22Rv1 (cell line): Measurements from ENCODE around the gene KAZALD1.

Source experiments
- H3K27ac ChIP-seq: fragments of 450-650 bp; 2 replicates; pipeline ENCODE4 v1.5.1; 2017
- ZFX ChIP-seq: fragments of 450-650 bp; IDR thresholded peaks from 2 replicates; pipeline ENCODE4 v1.6.1; 2017; ENCODE audit warnings: antibody characterized with exemption, borderline replicate concordance
- TF ChIP-seq, protein P1 (sequence below): fragments of 450-650 bp; IDR thresholded peaks from 2 replicates; pipeline ENCODE4 v1.5.1; 2017; ENCODE audit warnings: mild to moderate bottlenecking

Gene KAZALD1, protein sequence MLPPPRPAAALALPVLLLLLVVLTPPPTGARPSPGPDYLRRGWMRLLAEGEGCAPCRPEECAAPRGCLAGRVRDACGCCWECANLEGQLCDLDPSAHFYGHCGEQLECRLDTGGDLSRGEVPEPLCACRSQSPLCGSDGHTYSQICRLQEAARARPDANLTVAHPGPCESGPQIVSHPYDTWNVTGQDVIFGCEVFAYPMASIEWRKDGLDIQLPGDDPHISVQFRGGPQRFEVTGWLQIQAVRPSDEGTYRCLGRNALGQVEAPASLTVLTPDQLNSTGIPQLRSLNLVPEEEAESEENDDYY

DNA sequence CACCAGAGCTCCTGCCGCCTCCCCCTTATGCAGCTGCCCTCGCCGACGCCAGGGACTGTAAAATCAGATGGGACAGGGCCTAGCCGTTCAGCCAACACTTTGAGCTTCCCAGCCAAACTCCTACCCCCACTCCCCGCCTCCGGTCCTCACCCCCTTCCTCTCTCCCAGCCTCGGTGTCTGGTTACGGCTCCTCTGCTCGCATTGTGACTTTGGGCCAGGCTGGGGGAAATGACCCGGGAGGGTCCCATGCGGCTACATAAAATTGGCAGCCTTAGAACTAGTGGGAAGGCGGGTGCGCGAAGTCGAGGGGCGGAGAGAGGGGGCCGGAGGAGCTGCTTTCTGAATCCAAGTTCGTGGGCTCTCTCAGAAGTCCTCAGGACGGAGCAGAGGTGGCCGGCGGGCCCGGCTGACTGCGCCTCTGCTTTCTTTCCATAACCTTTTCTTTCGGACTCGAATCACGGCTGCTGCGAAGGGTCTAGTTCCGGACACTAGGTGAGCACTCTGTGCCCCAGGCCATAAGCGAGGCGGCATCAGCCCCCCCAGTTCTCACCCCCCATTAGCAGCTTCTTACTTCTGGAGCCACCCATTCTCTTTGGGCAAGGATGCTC is at the start of gene KAZALD1:
KAZALD1 (plus strand) TSS at position 366 of the 608 bp plus-strand sequence. CDS start 604 bp downstream, outside the sequence.
- no peak for TF ChIP-seq ZFX
- TF ChIP-seq, protein P1, sequence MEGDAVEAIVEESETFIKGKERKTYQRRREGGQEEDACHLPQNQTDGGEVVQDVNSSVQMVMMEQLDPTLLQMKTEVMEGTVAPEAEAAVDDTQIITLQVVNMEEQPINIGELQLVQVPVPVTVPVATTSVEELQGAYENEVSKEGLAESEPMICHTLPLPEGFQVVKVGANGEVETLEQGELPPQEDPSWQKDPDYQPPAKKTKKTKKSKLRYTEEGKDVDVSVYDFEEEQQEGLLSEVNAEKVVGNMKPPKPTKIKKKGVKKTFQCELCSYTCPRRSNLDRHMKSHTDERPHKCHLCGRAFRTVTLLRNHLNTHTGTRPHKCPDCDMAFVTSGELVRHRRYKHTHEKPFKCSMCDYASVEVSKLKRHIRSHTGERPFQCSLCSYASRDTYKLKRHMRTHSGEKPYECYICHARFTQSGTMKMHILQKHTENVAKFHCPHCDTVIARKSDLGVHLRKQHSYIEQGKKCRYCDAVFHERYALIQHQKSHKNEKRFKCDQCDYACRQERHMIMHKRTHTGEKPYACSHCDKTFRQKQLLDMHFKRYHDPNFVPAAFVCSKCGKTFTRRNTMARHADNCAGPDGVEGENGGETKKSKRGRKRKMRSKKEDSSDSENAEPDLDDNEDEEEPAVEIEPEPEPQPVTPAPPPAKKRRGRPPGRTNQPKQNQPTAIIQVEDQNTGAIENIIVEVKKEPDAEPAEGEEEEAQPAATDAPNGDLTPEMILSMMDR: no peak
- peak within 1 kb of the TSS; percentile 100 for H3K27ac ChIP-seq

DNA sequence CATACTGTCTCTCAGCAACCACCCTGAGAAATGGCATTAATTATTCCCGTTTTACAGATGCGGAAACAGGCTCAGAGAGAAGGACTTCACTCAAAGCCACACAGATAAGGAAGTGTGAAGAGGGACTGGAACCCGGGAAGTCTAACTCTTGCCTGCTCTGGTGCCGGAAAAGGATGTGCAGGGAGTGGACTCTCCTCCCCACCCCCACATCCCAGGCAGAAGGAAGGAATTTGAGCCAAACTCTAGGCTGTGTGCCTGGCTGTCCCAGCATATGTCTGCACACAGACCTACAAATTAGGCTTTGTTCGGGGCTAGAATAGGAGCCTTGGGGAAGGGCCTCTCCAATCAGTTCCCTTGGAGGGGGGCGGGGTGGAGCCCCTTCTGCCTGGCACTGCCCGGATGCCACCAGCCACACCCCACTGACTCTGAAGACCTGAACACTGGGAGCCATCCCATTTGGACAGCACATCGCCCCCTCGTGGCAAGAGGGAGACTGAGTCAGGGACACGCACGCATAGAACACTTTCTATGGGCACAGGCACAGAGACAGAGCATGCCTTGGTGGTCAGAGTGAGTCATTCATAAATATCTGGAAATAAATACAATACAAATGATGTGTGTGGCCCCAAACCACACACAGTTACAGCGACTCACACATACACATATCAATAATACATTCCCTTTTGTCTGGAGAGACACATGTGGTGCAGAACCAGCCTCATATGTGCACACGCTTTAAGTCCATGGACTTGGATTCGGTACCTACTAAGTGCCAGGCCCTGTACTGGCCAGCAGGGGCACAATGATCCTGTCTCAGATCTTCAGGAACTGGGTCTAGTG is 49.0 kb upstream of the KAZALD1 start:
- TF ChIP-seq ZFX: no peak
- TF ChIP-seq, protein P1: peak; percentile 98
- no peak overlapping the region for H3K27ac ChIP-seq

DNA sequence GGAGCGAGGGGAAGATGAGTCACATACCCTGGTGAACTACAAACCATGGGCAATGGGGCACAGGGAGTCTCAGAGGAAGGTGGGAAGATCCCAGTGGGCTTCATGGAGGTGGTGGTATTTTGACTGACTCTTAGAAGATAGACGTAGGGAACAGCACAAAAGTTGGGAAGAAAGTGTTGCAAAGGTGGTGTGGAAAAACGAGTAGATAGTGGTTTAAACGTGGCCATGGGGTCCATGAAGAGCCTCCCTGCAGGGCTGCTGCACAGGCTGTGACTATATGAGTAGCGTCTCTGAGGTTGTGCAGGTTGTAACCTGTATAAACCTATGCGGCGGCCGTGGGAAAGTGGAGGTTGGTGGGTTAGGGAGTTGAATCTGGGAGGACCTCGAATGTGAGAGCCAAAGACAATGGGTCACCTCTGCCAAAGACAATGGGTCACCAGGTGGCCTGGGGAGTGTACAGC is 48.4 kb upstream of the KAZALD1 start:
- H3K27ac ChIP-seq: no peak overlapping the region

DNA sequence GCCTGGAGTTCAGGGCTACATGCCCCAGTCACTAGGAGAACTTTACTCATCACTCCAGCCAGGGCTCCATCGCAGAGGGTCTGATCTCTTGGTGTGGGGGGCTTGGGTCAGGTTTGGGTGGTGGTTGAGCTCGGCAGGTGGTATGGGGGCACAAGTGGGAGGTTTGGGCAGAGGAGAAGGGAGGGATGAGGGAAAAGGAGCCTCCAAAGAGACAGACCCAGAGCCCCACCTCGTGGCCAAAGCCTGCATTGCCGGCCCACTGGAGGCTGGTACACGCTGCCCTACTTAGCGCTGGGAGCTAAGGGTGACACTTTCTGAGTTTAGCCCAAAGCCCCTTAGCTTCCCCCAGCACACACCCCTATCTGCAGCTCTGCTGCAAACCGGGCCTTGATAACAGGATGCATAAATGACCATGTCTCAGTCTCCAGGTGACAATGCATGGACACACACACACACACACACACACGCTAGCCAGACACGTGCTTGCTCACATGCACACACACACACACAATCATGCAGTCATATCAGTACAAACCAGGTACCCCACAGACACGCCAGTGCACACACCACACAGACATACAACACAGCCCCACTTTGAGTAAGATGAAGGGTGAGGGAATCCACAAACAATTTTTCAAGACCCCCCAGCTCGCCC is 47.4 kb upstream of the KAZALD1 start:
- H3K27ac ChIP-seq: no peak overlapping the region
- TF ChIP-seq ZFX: no peak
- TF ChIP-seq, protein P1: peak; percentile 86

More for the DNA sequence above, 48.4 kb upstream of the KAZALD1 start:
- TF ChIP-seq, protein P1: no peak
- no peak for TF ChIP-seq ZFX

DNA sequence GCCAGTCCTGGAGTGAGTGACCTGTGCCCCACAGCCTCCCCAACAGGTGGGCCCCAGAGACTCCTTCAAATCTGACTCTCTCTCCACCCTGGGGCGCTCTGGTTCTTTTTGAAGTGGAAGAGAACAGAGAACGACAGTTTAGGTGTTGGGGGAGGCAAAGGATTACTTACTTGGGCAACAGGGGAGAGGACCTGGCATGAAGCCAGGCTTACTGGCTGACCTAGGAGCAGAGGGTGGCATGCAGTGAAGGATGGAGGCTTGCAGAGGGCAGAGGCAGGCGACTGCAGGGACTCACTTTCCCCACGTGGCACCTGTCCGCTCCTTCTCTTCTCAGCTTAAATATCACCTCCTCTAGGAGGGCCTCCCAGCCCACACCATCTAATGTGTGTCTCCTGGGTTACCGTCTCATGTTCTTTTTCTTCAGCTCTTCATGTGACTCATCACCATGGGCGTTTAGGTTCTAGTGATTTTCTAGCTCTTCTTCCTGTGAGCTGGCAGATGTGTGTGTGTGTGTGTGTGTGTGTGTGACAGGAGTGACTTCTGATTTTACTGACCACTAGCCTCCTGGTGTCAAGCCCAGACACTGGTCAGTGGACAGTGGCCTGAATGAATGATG is 46.7 kb upstream of the KAZALD1 start:
- no peak overlapping the region for H3K27ac ChIP-seq
- no peak for TF ChIP-seq ZFX
- TF ChIP-seq, protein P1: no peak

DNA sequence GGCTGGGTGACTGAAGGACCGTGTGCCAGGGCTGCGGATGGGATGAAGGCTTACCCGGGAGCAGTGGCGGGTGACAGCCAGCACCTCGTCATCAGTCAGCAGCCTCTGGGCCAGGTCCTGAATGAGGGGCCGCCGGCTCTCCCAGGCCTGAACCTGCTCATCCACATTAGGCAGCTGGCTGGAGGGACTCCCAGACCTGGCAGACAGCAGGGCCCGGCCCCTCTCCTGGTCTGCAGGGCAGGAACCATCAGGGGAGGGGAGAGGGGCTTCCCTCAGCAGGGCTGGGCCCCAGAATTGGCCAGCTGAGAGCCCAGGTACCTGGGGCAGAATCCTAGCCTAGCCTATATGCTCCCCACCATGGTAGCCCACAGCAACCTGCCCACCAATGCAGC is 46.2 kb upstream of the KAZALD1 start:
- H3K27ac ChIP-seq: no peak overlapping the region
- TF ChIP-seq ZFX: no peak
- TF ChIP-seq, protein P1: no peak
